Neural crest cell (in vitro differentiated cells): ENCODE results near the gene TPP1. TPM values are rescaled to one million over a fixed set of nuclear protein-coding genes. Genes with fewer than 3 reads are reported as not detected.

Source experiments
- DNase-seq: peaks from one replicate; pipeline ENCODE4 v3.0.0; 2021; ENCODE audit warnings: low read depth, mixed read lengths, low spot score
- H3K27ac Mint-ChIP-seq: one replicate; pipeline ENCODE4 v1.8.0; 2021; ENCODE audit warnings: mild to moderate bottlenecking, mixed read lengths; ENCODE audit not compliant: unreplicated experiment
- H3K27me3 Mint-ChIP-seq: 2 replicates; pipeline ENCODE4 v1.8.0; 2021; ENCODE audit warnings: low read depth, mild to moderate bottlenecking, mixed read lengths
- H3K36me3 Mint-ChIP-seq: 2 replicates; pipeline ENCODE4 v1.8.0; 2021; ENCODE audit warnings: low read depth, mild to moderate bottlenecking, mixed read lengths
- H3K4me1 Mint-ChIP-seq: 2 replicates; pipeline ENCODE4 v1.8.0; 2021; ENCODE audit warnings: mixed read lengths
- H3K4me3 Mint-ChIP-seq: one replicate; pipeline ENCODE4 v1.8.0; 2021; ENCODE audit warnings: mild to moderate bottlenecking, mixed read lengths
- H3K9me3 Mint-ChIP-seq: 2 replicates; pipeline ENCODE4 v1.8.0; 2021; ENCODE audit warnings: mixed read lengths
- CTCF ChIP-seq: fragments of 200-600 bp; sonication (generic); conservative IDR thresholded peaks from 2 replicates; pipeline ENCODE4 v1.5.0; 2021; ENCODE audit warnings: antibody characterized with exemption, mild to moderate bottlenecking
- total RNA-seq: library from RNA; stranded (reverse); gene quantifications from 2 replicates; pipeline ENCODE4 v1.2.1, GENCODE V29; 2021

TPP1 gene
- total RNA-seq, 1 donor from 2014 or later: 44.7 TPM

- DNase-seq: no peak
- Mint-ChIP-seq H3K27me3 (peaks cover 2% of the 10 kb centered on the region), H3K27ac (no peak overlapping the region), H3K4me3 (no peak overlapping the region), H3K9me3 (no peaks in the 10 kb centered on the region), H3K36me3 (no peaks in the 10 kb centered on the region), H3K4me1 (no peaks in the 10 kb centered on the region)
- TF ChIP-seq CTCF: no peak
Measured at GRCh38 chr11:6646918-6647679, 27.9 kb upstream of the TPP1 start.

GRCh38 chr11:6646576-6646917 is 27.3 kb upstream of the TPP1 start:
- DNase-seq: no peak
- Mint-ChIP-seq H3K36me3 (no peaks in the 10 kb centered on the region), H3K27me3 (peaks cover 2% of the 10 kb centered on the region), H3K27ac (no peak overlapping the region), H3K4me3 (no peak overlapping the region), H3K4me1 (no peaks in the 10 kb centered on the region), H3K9me3 (no peaks in the 10 kb centered on the region)
- TF ChIP-seq CTCF: no peak

DNA sequence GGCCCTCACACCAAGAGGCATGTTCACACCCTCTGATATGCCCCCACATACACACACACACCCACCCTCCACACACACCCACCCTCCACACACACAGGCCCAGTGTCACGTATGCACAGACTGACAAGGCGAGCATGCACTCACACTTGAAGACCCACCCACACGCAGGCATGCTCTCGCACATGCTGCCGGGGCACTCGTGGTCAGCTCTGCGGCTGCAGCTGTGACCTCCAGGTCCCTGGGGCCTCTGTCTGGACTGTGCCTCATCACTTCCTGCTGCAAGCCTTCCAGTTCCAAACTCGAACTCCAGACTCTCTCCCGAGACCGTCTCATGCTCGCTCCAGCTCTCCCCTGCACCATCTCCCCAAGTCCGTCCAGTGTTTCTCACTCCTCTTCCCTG is 26.8 kb upstream of the TPP1 start:
- H3K4me1 Mint-ChIP-seq: no peaks in the 10 kb centered on the region
- DNase-seq: no peak
- TF ChIP-seq CTCF: no peak
- no peaks in the 10 kb centered on the region for H3K9me3 Mint-ChIP-seq
- H3K4me3 Mint-ChIP-seq: no peak overlapping the region
- no peak overlapping the region for H3K27ac Mint-ChIP-seq
- H3K27me3 Mint-ChIP-seq: peaks cover 2% of the 10 kb centered on the region
- H3K36me3 Mint-ChIP-seq: no peaks in the 10 kb centered on the region

- Mint-ChIP-seq H3K36me3 (no peaks in the 10 kb centered on the region), H3K27me3 (peaks cover 2% of the 10 kb centered on the region), H3K27ac (no peak overlapping the region), H3K9me3 (no peaks in the 10 kb centered on the region), H3K4me1 (peaks cover 5% of the 10 kb centered on the region), H3K4me3 (no peak overlapping the region)
- TF ChIP-seq CTCF: no peak
- DNase-seq: no peak
Measured at GRCh38 chr11:6642957-6643356, 23.7 kb upstream of the TPP1 start.

GRCh38 chr11:6640985-6641701 is 21.9 kb upstream of the TPP1 start:
- no peak overlapping the region for H3K4me3 Mint-ChIP-seq
- DNase-seq: no peak
- H3K36me3 Mint-ChIP-seq: no peaks in the 10 kb centered on the region
- TF ChIP-seq CTCF: no peak
- H3K9me3 Mint-ChIP-seq: no peaks in the 10 kb centered on the region
- no peak overlapping the region for H3K27ac Mint-ChIP-seq
- peaks cover 2% of the 10 kb centered on the region for H3K27me3 Mint-ChIP-seq
- peaks cover 5% of the 10 kb centered on the region for H3K4me1 Mint-ChIP-seq
